Karpas-422 (cell line): Measurements from ENCODE around the gene THOP1. TPM values are rescaled to one million over a fixed set of nuclear protein-coding genes. Genes with fewer than 3 reads are reported as not detected.

Source experiments
- DNase-seq: peaks from one replicate; pipeline ENCODE4 v3.0.0-alpha.2; 2015
- H2AFZ ChIP-seq: fragments of 200-600 bp; sonication (generic); 2 replicates; pipeline ENCODE4 v1.6.1; 2014; ENCODE audit warnings: antibody characterized with exemption, low read length, mixed read lengths
- H3K27ac ChIP-seq: fragments of 200-600 bp; sonication (generic); 2 replicates; pipeline ENCODE4 v1.5.1; 2014; ENCODE audit warnings: mild to moderate bottlenecking, low read length, moderate library complexity
- H3K27me3 ChIP-seq: fragments of 200-600 bp; sonication (generic); 2 replicates; pipeline ENCODE4 v1.6.1; 2014; ENCODE audit warnings: low read length, mixed read lengths
- H3K36me3 ChIP-seq: fragments of 200-600 bp; sonication (generic); 2 replicates; pipeline ENCODE4 v1.6.1; 2014; ENCODE audit warnings: low read length, mixed read lengths; ENCODE audit not compliant: insufficient read depth
- H3K4me1 ChIP-seq: fragments of 200-600 bp; sonication (generic); 2 replicates; pipeline ENCODE4 v1.6.1; 2014; ENCODE audit warnings: mild to moderate bottlenecking, low read length, mixed read lengths
- H3K4me2 ChIP-seq: fragments of 200-600 bp; sonication (generic); 2 replicates; pipeline ENCODE4 v1.6.1; 2014; ENCODE audit warnings: low read length, low read depth, mild to moderate bottlenecking; ENCODE audit not compliant: poor library complexity, severe bottlenecking
- H3K4me3 ChIP-seq: fragments of 200-600 bp; sonication (generic); 2 replicates; pipeline ENCODE4 v1.5.1; 2014; ENCODE audit warnings: mild to moderate bottlenecking, antibody characterized with exemption, low read length, mixed read lengths
- H3K79me2 ChIP-seq: fragments of 200-600 bp; sonication (generic); 2 replicates; pipeline ENCODE4 v1.6.1; 2014; ENCODE audit warnings: mild to moderate bottlenecking, low read length, mixed read lengths
- H3K9ac ChIP-seq: fragments of 200-600 bp; sonication (generic); 2 replicates; pipeline ENCODE4 v1.6.0; 2014; ENCODE audit warnings: low read length
- H3K9me2 ChIP-seq: fragments of 200-600 bp; sonication (generic), shearing (Covaris generic); replicated peaks from 2 replicates; pipeline ENCODE4 v1.6.0; 2014; ENCODE audit warnings: mild to moderate bottlenecking, low read length, moderate library complexity; ENCODE audit not compliant: insufficient read depth
- H3K9me3 ChIP-seq: fragments of 300-700, 200-600 bp; sonication (generic); 2 replicates; pipeline ENCODE4 v1.6.1; 2014; ENCODE audit warnings: low read length, mixed read lengths
- H4K20me1 ChIP-seq: fragments of 200-600 bp; sonication (generic); 2 replicates; pipeline ENCODE4 v1.6.1; 2014; ENCODE audit warnings: mild to moderate bottlenecking, antibody characterized with exemption, low read length, low read depth; ENCODE audit not compliant: insufficient read depth
- total RNA-seq: library from RNA; depleted of rRNA; stranded (reverse); fragments of >200 nt; shearing (Covaris generic); gene quantifications from 2 replicates; pipeline ENCODE4 v1.2.3, GENCODE V29; 2014; ENCODE audit warnings: low replicate concordance

THOP1 gene
- total RNA-seq, 1 experiment from 2014 or later, result 57.0 TPM

DNA sequence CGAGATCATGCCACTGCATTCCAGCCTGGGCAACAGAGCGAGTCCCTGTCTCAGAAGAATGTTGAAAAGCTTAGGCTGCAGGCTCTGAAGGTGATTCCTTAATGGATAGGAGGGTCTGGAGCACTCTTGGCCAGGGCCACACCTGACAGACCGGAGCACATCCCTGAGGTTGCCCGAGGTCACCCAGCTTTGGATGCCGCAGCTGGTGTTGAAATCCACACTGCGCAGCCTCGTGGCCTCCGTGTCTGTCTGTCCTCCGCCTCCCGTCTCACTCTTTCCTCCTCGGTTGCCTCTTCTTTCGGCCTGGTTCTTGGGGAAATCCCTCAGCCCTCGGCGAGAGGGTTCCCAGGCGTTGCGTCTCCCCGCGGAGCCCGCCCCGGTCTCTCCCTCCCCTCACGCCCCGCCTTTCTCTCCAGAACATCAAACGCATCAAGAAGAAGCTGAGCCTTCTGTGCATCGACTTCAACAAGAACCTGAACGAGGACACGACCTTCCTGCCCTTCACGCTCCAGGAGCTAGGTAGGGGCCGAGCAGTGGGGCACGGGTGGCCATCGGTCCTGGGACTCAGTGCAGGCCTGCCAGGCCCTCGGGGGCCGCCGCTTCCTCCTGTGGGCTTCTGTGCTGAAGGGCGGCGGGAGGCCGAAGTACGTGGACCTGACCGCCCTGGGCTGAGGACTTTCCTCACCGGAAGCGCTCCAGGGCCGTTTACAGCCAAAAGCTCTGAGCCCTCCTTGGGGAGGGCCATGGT, 14.1 kb downstream of the THOP1 start:
- Histone ChIP-seq H3K9me2 (no peaks in the 10 kb centered on the region), H3K4me2 (no peak overlapping the region), H3K27ac (no peak overlapping the region), H3K9me3 (no peaks in the 10 kb centered on the region), H3K36me3 (peaks cover 17% of the 10 kb centered on the region), H3K4me1 (no peaks in the 10 kb centered on the region), H4K20me1 (peaks cover 10% of the 10 kb centered on the region; the same call in 1 of the 2 replicates), H3K27me3 (no peaks in the 10 kb centered on the region), H2AFZ (no peak overlapping the region), H3K79me2 (peaks cover 13% of the 10 kb centered on the region; the same call in 1 of the 2 replicates), H3K4me3 (no peak overlapping the region), H3K9ac (no peak overlapping the region)
- no peak for DNase-seq

DNA sequence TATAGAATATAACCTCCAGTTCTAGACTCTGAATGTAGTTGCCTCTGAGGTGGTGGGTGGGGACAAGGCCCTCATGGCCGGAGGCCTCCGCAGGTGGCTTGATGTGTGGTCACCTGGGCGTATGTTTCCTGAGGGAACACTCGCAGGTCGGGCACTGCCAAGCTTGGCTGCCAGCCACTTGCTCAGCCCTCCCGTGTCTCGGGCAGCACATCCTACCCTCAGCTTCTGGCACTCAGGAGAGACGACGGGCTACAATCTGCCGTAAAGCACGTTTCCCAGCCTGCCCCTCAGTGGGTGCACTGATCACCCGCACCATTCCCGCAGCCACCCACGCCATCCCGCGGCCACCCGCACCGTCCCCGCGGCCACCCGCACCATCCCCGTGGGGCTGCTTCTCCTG, 15.2 kb downstream of the THOP1 start:
- peaks cover 17% of the 10 kb centered on the region for H3K36me3 ChIP-seq
- no peak for DNase-seq

DNA sequence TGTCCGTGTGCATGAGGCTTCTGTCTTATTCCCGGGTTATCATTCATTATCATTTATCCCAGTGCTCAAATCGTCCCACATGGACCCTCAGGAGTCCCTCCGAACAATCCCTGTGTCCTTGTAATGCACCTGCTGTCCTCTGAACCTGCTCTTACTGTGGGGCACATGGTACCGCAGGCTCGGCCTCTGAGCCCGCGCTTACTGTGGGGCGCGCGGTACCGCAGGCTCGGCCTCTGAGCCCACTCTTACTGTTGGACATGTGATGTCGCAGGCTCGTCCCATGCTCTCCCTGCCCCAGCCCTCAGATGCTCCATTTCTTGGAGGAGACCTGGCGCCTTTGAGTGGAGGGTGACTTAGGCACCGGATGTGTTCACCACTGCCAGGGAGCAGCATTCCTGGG, 17.5 kb downstream of the THOP1 start:
- Histone ChIP-seq H3K4me1 (no peaks in the 10 kb centered on the region), H3K4me3 (no peak overlapping the region), H3K27me3 (no peaks in the 10 kb centered on the region), H3K9ac (no peak overlapping the region), H3K4me2 (no peak overlapping the region), H2AFZ (no peak overlapping the region), H4K20me1 (peaks cover 8% of the 10 kb centered on the region; the same call in 1 of the 2 replicates), H3K27ac (no peak overlapping the region), H3K9me2 (no peaks in the 10 kb centered on the region), H3K79me2 (peaks cover 11% of the 10 kb centered on the region; the same call in 1 of the 2 replicates), H3K36me3 (peaks cover 14% of the 10 kb centered on the region), H3K9me3 (no peaks in the 10 kb centered on the region)
- DNase-seq, result no peak

More for the DNA sequence above, 15.2 kb downstream of the THOP1 start:
- no peak overlapping the region for H3K9ac ChIP-seq
- H3K4me3 ChIP-seq, result no peak overlapping the region
- H3K9me3 ChIP-seq, result no peaks in the 10 kb centered on the region
- peaks cover 11% of the 10 kb centered on the region; the same call in 1 of the 2 replicates for H3K79me2 ChIP-seq
- H3K4me1 ChIP-seq, result no peaks in the 10 kb centered on the region
- H3K27ac ChIP-seq, result no peak overlapping the region
- no peak overlapping the region for H2AFZ ChIP-seq
- no peaks in the 10 kb centered on the region for H3K9me2 ChIP-seq
- H3K27me3 ChIP-seq, result no peaks in the 10 kb centered on the region
- H3K4me2 ChIP-seq, result no peak overlapping the region
- peaks cover 8% of the 10 kb centered on the region; the same call in 1 of the 2 replicates for H4K20me1 ChIP-seq

DNA sequence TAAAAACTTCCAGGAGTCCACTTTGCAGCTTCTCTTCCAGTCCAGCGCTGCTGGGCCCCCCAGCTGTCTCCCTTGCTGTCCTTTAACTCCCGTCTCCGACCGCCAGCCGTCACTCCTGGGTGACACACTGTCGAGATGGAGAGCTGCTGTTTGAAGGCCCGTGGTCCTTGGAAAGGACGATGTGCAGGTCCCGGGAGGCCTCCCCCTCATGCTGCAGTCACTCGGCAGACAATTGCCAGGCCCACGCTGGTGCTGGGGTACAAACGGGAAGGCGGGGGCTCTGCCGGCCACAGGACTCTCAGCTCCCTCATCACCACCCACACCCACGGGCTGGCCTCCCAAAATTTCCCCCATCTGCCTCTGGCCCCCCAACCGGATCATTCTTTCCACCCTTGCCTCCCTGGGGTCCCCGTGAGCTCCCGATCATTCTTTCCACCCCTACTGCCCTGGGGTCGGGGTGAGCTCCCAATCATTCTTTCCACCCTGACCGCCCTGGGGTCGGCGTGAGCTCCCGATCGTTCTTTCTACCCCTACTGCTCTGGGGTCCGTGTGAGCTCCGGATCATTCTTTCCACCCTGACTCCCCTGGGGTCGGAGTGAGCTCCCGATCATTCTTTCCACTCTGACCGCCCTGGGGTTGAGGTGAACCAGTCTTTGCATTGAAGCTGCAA, 18.3 kb downstream of the THOP1 start:
- Histone ChIP-seq H3K27me3 (no peaks in the 10 kb centered on the region), H3K36me3 (peaks cover 14% of the 10 kb centered on the region), H3K4me2 (no peak overlapping the region), H3K9ac (no peak overlapping the region), H4K20me1 (peaks cover 8% of the 10 kb centered on the region; the same call in 1 of the 2 replicates), H3K9me3 (no peaks in the 10 kb centered on the region), H3K4me1 (no peaks in the 10 kb centered on the region), H3K9me2 (no peaks in the 10 kb centered on the region), H3K27ac (no peak overlapping the region), H3K4me3 (no peak overlapping the region), H2AFZ (no peak overlapping the region), H3K79me2 (peaks cover 11% of the 10 kb centered on the region; the same call in 1 of the 2 replicates)
- no peak for DNase-seq

DNA sequence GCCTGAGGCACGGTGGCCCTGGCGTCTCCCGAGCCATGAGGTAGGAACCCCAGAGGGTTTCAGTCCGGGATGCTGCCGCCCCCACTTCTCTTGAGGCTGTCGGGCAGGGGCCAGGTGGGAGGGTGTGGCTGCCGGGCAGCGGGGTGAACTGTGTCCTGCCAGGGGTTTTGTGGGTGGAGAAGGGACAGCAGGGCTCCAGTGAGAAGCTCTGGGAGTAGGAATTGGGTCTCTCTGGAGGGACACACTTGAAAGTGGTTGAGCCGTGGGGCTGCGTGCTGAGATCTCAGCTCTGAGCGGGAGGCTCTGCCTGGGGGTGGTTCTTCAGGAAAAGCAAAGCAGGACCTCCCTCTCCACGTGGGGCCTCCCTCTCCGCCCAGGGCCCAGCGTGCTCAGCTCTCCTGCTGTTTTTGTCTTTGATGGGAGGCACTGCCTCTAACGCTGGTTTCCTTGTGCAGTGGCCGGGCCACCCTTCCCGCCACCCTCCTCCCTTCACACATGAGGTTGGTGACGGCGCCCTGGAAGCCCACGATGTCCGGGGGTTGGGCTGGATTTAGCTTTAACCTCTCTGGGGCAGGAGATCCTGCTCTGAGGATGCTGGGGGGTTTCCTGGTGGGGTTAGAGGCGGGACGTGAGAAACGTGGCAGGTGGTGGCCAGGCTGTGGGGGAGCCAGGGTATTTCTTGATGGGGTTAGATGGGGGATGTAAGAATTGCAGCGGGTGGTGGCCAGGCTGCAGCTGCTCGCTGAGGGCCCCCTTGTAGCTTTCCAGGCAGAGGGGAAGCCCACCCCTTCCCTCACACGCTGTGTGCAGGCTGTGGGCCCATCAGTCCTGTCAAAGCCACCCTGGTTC, 19.1 kb downstream of the THOP1 start:
- Histone ChIP-seq H3K79me2 (peaks cover 11% of the 10 kb centered on the region; the same call in 1 of the 2 replicates), H3K4me3 (no peak overlapping the region), H4K20me1 (peaks cover 8% of the 10 kb centered on the region; the same call in 1 of the 2 replicates), H3K4me1 (no peaks in the 10 kb centered on the region), H3K9ac (no peak overlapping the region), H3K4me2 (no peak overlapping the region), H3K9me3 (no peaks in the 10 kb centered on the region), H3K36me3 (peaks cover 15% of the 10 kb centered on the region), H3K9me2 (no peaks in the 10 kb centered on the region), H3K27me3 (no peaks in the 10 kb centered on the region), H3K27ac (no peak overlapping the region), H2AFZ (no peak overlapping the region)
- no peak for DNase-seq

DNA sequence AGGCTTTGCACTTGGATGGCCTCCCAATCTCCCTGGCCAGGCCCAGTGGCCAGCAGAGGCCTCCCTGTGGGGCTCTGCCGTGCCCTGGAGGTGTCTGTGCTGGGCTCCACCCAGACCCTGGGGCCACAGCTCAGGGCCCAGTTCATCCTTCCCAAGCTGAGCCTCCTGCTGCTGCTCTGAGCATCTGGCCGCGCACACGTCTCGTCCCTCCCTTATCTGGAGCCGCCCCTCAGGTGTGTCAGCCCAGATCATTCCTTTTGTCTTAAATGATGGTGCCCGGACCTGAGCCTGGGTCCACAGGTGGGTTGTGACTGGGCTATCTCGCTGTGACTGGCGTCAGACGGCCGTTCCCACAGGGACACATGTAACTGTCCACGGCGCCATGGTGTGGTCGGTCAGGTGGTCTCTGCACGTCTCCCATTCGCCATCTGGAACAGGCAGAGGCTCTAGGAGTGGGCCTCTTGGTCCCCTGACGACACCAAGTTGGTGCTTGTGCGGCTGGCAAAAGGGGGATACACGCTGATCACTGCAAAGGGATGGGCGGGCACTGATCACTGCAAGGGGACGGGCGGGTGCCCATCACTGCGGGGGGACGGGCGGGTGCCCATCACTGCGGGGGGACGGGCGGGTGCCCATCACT, 20.1 kb downstream of the THOP1 start:
- peaks cover 8% of the 10 kb centered on the region; the same call in 1 of the 2 replicates for H4K20me1 ChIP-seq
- H3K27ac ChIP-seq, result no peak overlapping the region
- H3K79me2 ChIP-seq, result peaks cover 11% of the 10 kb centered on the region; the same call in 1 of the 2 replicates
- H3K4me2 ChIP-seq, result no peak overlapping the region
- H3K4me1 ChIP-seq, result no peaks in the 10 kb centered on the region
- no peak overlapping the region for H3K4me3 ChIP-seq
- H3K9me3 ChIP-seq, result no peaks in the 10 kb centered on the region
- DNase-seq, result no peak
- peaks cover 17% of the 10 kb centered on the region; the same call in 1 of the 2 replicates for H3K36me3 ChIP-seq
- no peaks in the 10 kb centered on the region for H3K9me2 ChIP-seq
- H2AFZ ChIP-seq, result no peak overlapping the region
- no peak overlapping the region for H3K9ac ChIP-seq
- H3K27me3 ChIP-seq, result no peaks in the 10 kb centered on the region

DNA sequence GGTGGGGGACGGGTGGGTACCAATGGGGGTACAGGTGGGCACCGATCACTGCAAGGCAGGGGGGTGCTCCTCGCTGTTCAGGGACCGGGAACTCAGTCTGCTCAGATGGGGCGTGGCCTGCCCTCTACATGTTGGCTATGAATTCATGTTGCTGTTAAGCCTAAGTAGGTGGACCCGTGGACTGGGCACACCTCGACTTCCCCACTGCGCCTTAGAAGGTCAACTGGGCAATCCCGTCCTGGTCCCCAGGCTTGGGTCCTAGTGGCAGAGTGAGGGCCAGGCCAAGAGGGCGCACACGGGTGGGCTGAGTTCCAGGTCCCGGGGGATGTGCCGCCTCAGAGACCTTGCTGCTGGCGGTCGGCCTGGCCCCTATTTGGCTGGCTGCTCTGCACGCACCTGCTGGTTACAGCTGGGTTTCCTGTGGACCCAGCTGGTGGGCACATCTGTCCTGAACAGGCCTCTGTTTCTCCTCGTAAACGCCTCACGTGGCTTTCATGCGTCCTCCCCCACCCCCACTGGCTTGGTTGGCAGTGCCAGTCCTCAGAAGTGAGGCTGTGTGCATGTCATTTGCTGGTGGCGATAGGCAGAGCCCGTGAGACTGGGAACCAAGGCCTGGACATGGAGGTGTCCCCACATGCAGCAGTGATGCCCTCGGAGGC, 20.8 kb downstream of the THOP1 start:
- Histone ChIP-seq H3K27ac (no peak overlapping the region), H2AFZ (no peak overlapping the region), H4K20me1 (peaks cover 8% of the 10 kb centered on the region; the same call in 1 of the 2 replicates), H3K36me3 (peaks cover 10% of the 10 kb centered on the region; the same call in 1 of the 2 replicates), H3K4me3 (no peak overlapping the region), H3K9me3 (no peaks in the 10 kb centered on the region), H3K9ac (no peak overlapping the region), H3K4me1 (no peaks in the 10 kb centered on the region), H3K4me2 (no peak overlapping the region), H3K27me3 (no peaks in the 10 kb centered on the region), H3K9me2 (no peaks in the 10 kb centered on the region), H3K79me2 (peaks cover 11% of the 10 kb centered on the region; the same call in 1 of the 2 replicates)
- no peak for DNase-seq
